Muscle of back (tissue), 11 donors: ENCODE measurements around the gene ANO10. TPM values are rescaled to one million over a fixed set of nuclear protein-coding genes. Genes with fewer than 3 reads are reported as not detected.
A peak's percentile ranks its signal among the peaks of the same experiment; 100 is the strongest.
"Not testable (repeated sequence)": the region's sequence is repeated elsewhere in the genome, so short reads cannot be mapped to it uniquely, and the experiment has no call there.

Experiments
- DNase-seq, 3 donors: peaks; one replicate each; pipeline versions ENCODE4 v3.0.0 to v3.0.0-alpha.2; 2013
- polyA plus RNA-seq, 10 donors: library from polyadenylated mRNA; unstranded; fragments of 120-200 nt; gene quantifications; one replicate each; pipeline ENCODE4 v1.2.1, GENCODE V29; 2013; ENCODE audit not compliant: insufficient read length in 10 of 10

Gene ANO10
- polyA plus RNA-seq, 10 donors, result 15.1 to 22.1 (median 17.9) TPM

GRCh38 chr3:43629741-43630140, 7.9 kb upstream of the ANO10 start:
- no peak for DNase-seq

GRCh38 chr3:43629257-43629656, 7.4 kb upstream of the ANO10 start:
- no peak for DNase-seq

GRCh38 chr3:43627360-43627759, 5.5 kb upstream of the ANO10 start:
- DNase-seq, result no peak

- DNase-seq, result no peak
These were observed 3.0 kb upstream of the ANO10 start for GRCh38 chr3:43624619-43625305.

GRCh38 chr3:43620831-43621655, 768 bp downstream of the ANO10 start:
- DNase-seq, result peak; percentile 14 to 75 (median 20)

- DNase-seq, result no peak
These were observed 2.2 kb downstream of the ANO10 start for GRCh38 chr3:43619588-43619987.

- DNase-seq, result no peak
These were observed 3.7 kb downstream of the ANO10 start for GRCh38 chr3:43618142-43618541.

GRCh38 chr3:43616034-43616433, 5.8 kb downstream of the ANO10 start:
- no peak for DNase-seq

- no peak for DNase-seq
These were observed 6.7 kb downstream of the ANO10 start for GRCh38 chr3:43615133-43615532.

GRCh38 chr3:43613976-43614375, 7.8 kb downstream of the ANO10 start:
- DNase-seq, result no peak

GRCh38 chr3:43612419-43612818, 9.4 kb downstream of the ANO10 start:
- no peak for DNase-seq

- no peak for DNase-seq
These were observed 12.4 kb downstream of the ANO10 start for GRCh38 chr3:43609406-43609805.

- no peak for DNase-seq
These were observed 13.1 kb downstream of the ANO10 start for GRCh38 chr3:43608751-43609150.

GRCh38 chr3:43606284-43606683, 15.5 kb downstream of the ANO10 start:
- no peak for DNase-seq

- not testable (repeated sequence) for DNase-seq
These were observed 21.9 kb downstream of the ANO10 start for GRCh38 chr3:43599959-43600358.

GRCh38 chr3:43597961-43598360, 23.9 kb downstream of the ANO10 start:
- no peak for DNase-seq

- DNase-seq, result not testable (repeated sequence)
These were observed 25.6 kb downstream of the ANO10 start for GRCh38 chr3:43596178-43596577.

- not testable (repeated sequence) for DNase-seq
These were observed 26.5 kb downstream of the ANO10 start for GRCh38 chr3:43595280-43595679.

GRCh38 chr3:43593588-43593987, 28.2 kb downstream of the ANO10 start:
- not testable (repeated sequence) for DNase-seq

- DNase-seq, result not testable (repeated sequence)
These were observed 29.9 kb downstream of the ANO10 start for GRCh38 chr3:43591866-43592265.

- no peak for DNase-seq
These were observed 34.5 kb downstream of the ANO10 start for GRCh38 chr3:43587303-43587702.

- DNase-seq, result no peak
These were observed 37.6 kb downstream of the ANO10 start for GRCh38 chr3:43584043-43584826.
